Colonic mucosa (tissue), 4 donors: Measurements from ENCODE around the gene ADPRH. TPM values are rescaled to one million over a fixed set of nuclear protein-coding genes. Genes with fewer than 3 reads are reported as not detected.

Experiments used
- DNase-seq: peaks from one replicate; pipeline ENCODE4 v3.0.0-alpha.2; 2020
- H3K27ac ChIP-seq: fragments of 200-600 bp; one replicate; pipeline ENCODE4 v1.8.0; 2021
- H3K27me3 ChIP-seq: fragments of 200-600 bp; one replicate; pipeline ENCODE4 v1.8.0; 2021
- H3K36me3 ChIP-seq: fragments of 200-600 bp; one replicate; pipeline ENCODE4 v1.8.0; 2021
- H3K4me1 ChIP-seq: fragments of 200-600 bp; one replicate; pipeline ENCODE4 v1.8.0; 2021; ENCODE audit warnings: mild to moderate bottlenecking
- H3K4me3 ChIP-seq: fragments of 200-600 bp; one replicate; pipeline ENCODE4 v1.8.0; 2021
- H3K9ac ChIP-seq, 2 donors: one replicate each; pipeline ENCODE4 v1.7.0; 2013; ENCODE audit warnings: control low read depth in 2 of 2, low read depth in 2 of 2, low read length in 2 of 2
- H3K9me3 ChIP-seq: fragments of 200-600 bp; one replicate; pipeline ENCODE4 v1.8.0; 2021
- intact Hi-C: fragments of 100-400 bp; cut with DNase I; formaldehyde crosslinking; loops from one replicate; pipeline ENCODE4 v1.14.1; 2022
- total RNA-seq, 2 donors: library from RNA; stranded (reverse); fragmentation: NEBNext Ultra II Directional in 1 of 2; extraction: Animal tissue kit (Norgen Biotek cat#: 25700) in 1 of 2; gene quantifications; one replicate each; pipeline ENCODE4 v1.2.1, GENCODE V29; 2021
- TF ChIP-seq, protein P1 (sequence below): fragments of 200-600 bp; IDR thresholded peaks from one replicate; pipeline ENCODE4 v1.8.0; 2022; ENCODE audit warnings: antibody characterized with exemption, mild to moderate bottlenecking
- donor health status: healthy.
- donor health status: DM: no; HTN: no; CAD: no.
- donor health status: DM: no; HTN: no; CAD: no.

Gene ADPRH
- total RNA-seq, 2 donors from 2014 or later, result 2.0 to 3.3 TPM

DNA sequence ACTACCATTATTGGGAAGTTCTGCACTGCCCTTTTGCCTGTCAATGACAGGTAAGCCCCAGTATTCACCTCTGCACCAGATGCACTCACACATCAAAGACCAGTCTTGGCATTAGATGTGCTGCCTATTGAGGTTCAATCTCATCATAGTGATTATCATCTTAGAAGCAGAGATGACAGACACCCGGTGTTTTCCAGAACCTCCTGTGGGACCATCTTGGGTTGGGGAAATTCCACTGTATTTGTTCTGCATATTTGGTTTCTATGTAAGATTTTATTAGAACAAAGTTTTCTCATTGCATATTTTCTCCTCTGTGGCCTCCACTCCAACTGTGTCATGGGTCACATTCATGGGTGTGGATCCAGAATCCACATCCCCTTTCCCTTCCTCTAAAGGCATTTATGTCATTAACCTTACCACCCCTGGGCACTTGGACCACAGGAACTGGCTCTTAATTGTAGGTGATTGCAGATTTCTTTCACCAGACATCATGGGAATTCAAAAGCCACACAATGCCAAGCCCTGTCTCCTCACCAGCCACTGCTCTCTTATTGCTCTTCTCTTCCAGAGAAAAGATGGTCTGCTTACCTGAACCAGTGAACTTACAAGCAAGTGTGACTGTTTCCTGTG is 49.6 kb downstream of the ADPRH start:
- Histone ChIP-seq H3K9ac (no peak overlapping the region), H3K9me3 (no peaks in the 10 kb centered on the region), H3K27ac (no peak overlapping the region), H3K4me1 (no peaks in the 10 kb centered on the region), H3K36me3 (no peaks in the 10 kb centered on the region), H3K27me3 (no peaks in the 10 kb centered on the region), H3K4me3 (no peak overlapping the region)
- TF ChIP-seq, protein P1, sequence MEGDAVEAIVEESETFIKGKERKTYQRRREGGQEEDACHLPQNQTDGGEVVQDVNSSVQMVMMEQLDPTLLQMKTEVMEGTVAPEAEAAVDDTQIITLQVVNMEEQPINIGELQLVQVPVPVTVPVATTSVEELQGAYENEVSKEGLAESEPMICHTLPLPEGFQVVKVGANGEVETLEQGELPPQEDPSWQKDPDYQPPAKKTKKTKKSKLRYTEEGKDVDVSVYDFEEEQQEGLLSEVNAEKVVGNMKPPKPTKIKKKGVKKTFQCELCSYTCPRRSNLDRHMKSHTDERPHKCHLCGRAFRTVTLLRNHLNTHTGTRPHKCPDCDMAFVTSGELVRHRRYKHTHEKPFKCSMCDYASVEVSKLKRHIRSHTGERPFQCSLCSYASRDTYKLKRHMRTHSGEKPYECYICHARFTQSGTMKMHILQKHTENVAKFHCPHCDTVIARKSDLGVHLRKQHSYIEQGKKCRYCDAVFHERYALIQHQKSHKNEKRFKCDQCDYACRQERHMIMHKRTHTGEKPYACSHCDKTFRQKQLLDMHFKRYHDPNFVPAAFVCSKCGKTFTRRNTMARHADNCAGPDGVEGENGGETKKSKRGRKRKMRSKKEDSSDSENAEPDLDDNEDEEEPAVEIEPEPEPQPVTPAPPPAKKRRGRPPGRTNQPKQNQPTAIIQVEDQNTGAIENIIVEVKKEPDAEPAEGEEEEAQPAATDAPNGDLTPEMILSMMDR, result no peak
- DNase-seq, result no peak
- intact Hi-C loops, result no loop called here

DNA sequence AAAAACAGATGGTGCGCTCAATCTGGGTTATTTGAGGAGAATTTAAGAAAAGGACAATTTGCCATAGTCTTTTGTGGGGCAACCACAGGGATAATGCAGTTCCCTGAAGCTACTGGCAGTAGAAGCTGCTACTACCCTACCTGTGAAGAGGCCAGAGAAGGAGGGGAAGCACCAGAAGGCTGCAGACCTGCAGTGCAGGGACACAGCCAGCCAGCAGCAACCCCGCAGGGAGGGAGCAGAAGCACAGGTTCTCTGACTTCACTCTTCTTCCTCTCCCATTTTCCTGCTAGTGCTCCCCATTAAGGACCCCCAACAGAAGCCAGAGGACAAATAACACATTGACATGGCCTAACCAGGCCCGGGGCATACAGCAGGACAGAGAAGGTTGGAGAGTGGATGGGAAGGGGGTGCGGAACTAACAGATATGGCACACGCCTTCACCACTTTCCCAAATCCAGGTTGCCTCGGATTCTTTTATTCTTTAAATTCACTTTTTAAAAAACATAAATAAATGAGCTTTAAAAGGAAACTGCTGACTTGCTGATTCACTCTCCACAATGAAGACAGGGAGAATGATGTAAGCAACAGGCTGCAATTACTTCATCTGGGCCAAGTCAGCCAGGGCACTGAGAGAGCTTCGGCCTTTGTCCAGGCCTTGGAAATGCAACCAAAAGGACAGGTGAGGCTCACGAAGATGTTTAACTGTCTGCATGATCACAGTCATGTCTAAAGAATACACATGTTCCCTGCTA is 51.0 kb downstream of the ADPRH start:
- no peaks in the 10 kb centered on the region for H3K4me1 ChIP-seq

DNA sequence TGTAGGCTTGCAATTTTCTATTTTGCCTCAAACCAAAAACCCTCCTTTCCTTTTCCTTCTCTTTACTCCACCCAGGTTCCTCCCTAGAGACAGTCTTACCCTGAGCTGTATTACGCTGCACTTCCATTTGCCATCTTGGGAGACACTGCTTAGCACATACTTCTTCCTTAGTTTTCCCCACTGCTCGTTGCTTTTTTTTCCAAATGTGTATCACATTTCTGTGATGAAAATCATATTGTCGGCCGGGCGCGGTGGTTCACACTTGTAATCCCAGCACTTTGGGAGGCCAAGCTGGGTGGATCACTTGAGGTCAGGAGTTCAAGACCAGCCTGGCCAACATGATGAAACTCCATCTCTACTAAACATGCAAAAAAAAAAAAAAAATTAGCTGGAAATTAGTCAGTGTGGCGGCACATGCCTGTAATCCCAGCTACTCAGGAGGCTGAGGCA is 51.6 kb downstream of the ADPRH start:
- H3K4me1 ChIP-seq, result no peaks in the 10 kb centered on the region
- DNase-seq, result no peak
- no peaks in the 10 kb centered on the region for H3K27me3 ChIP-seq
- TF ChIP-seq, protein P1, result no peak
- peak overlapping the region; percentile 32 for H3K27ac ChIP-seq
- no peaks in the 10 kb centered on the region for H3K36me3 ChIP-seq
- no peaks in the 10 kb centered on the region for H3K9me3 ChIP-seq
- no peak overlapping the region for H3K4me3 ChIP-seq
- H3K9ac ChIP-seq, result no peak overlapping the region
- intact Hi-C loops, result no loop called here

More for the DNA sequence above, 51.0 kb downstream of the ADPRH start:
- TF ChIP-seq, protein P1, result no peak
- H3K9ac ChIP-seq, result no peak overlapping the region
- no peaks in the 10 kb centered on the region for H3K27me3 ChIP-seq
- DNase-seq, result no peak
- H3K4me3 ChIP-seq, result no peak overlapping the region
- peak overlapping the region; percentile 32 for H3K27ac ChIP-seq
- intact Hi-C loops, result no loop called here
- H3K36me3 ChIP-seq, result no peaks in the 10 kb centered on the region
- H3K9me3 ChIP-seq, result no peaks in the 10 kb centered on the region

DNA sequence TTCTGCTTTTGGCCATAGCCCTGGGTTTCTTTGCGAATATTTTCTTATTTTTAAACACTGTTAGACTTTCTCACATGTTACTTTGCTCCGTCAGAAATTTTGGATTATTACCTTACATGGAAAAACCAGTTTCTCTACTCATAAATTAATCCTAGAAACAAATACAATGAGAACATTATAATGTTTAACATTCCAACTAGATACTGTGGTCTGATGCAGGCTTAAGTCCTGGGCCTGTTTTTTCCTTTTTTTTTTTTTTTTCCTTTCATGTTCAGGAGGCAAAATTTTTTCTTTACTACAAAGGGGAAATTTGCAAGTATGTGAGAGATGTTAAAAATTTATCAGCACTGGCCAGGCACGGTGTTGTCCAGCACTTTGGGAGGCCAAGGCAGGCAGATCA is 52.2 kb downstream of the ADPRH start:
- no peak overlapping the region for H3K27ac ChIP-seq
- intact Hi-C loops, result no loop called here
- H3K9ac ChIP-seq, result no peak overlapping the region
- H3K9me3 ChIP-seq, result no peaks in the 10 kb centered on the region
- no peaks in the 10 kb centered on the region for H3K36me3 ChIP-seq
- no peak for DNase-seq
- no peaks in the 10 kb centered on the region for H3K27me3 ChIP-seq
- no peak overlapping the region for H3K4me3 ChIP-seq
- TF ChIP-seq, protein P1, result no peak
- H3K4me1 ChIP-seq, result no peaks in the 10 kb centered on the region

DNA sequence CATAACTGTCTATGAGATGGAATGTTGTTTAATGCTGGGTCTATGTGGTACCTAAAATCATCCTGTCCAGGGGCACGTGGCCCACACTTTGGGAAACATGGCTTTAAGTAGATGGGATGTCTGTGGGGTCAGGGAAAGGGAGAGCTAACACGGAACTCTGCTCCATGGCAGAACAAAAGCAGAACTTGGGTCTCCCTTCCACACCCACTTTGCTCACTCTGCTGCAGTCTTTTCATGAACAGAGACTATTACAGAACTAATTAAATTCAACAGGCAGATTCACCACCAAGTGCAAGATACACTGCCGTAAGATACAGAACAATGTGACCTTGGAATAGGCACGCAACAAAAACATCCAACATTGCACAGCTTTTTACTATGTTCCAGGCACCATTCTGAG is 52.9 kb downstream of the ADPRH start:
- Histone ChIP-seq H3K36me3 (no peaks in the 10 kb centered on the region), H3K27ac (no peak overlapping the region), H3K9me3 (no peaks in the 10 kb centered on the region), H3K4me3 (no peak overlapping the region), H3K9ac (no peak overlapping the region), H3K4me1 (no peaks in the 10 kb centered on the region), H3K27me3 (no peaks in the 10 kb centered on the region)
- TF ChIP-seq, protein P1, result no peak
- DNase-seq, result no peak
- intact Hi-C loops, result no loop called here
